H9 (cell line): Measurements from ENCODE around the gene IGFLR1. TPM values are rescaled to one million over a fixed set of nuclear protein-coding genes. Genes with fewer than 3 reads are reported as not detected.

ENCODE experiments used
- DNase-seq: peaks from one replicate; pipeline ENCODE4 v3.0.0-alpha.2; 2017
- H2AFZ ChIP-seq: one replicate; pipeline ENCODE4 v1.6.1; 2013; ENCODE audit warnings: mild to moderate bottlenecking, low read length, control low read depth, moderate library complexity
- H2AK5ac ChIP-seq: 2 replicates; pipeline ENCODE4 v1.6.1; 2013; ENCODE audit warnings: low read length, control low read depth, mixed read lengths; ENCODE audit not compliant: insufficient read length
- H2BK120ac ChIP-seq: one replicate; pipeline ENCODE4 v1.6.1; 2013; ENCODE audit warnings: low read depth, mild to moderate bottlenecking, low read length, control low read depth, inconsistent platforms; ENCODE audit not compliant: poor library complexity, severe bottlenecking
- H2BK12ac ChIP-seq: 2 replicates; pipeline ENCODE4 v1.6.1; 2013; ENCODE audit warnings: low read length, control low read depth, mixed read lengths, low read depth; ENCODE audit not compliant: insufficient read length
- H2BK15ac ChIP-seq: 2 replicates; pipeline ENCODE4 v1.6.1; 2013; ENCODE audit warnings: low read depth, low read length, control low read depth
- H2BK20ac ChIP-seq: one replicate; pipeline ENCODE4 v1.6.1; 2013; ENCODE audit warnings: low read depth, mild to moderate bottlenecking, low read length, control low read depth, inconsistent platforms; ENCODE audit not compliant: poor library complexity, severe bottlenecking
- H2BK5ac ChIP-seq: 2 replicates; pipeline ENCODE4 v1.6.1; 2013; ENCODE audit warnings: low read length, control low read depth, mixed read lengths; ENCODE audit not compliant: insufficient read length
- H3K14ac ChIP-seq: 2 replicates; pipeline ENCODE4 v1.6.1; 2013; ENCODE audit warnings: low read length, control low read depth; ENCODE audit not compliant: insufficient read depth
- H3K18ac ChIP-seq: 2 replicates; pipeline ENCODE4 v1.6.1; 2013; ENCODE audit warnings: low read depth, mild to moderate bottlenecking, mixed read lengths, low read length, control low read depth; ENCODE audit not compliant: insufficient read length
- H3K23ac ChIP-seq: 2 replicates; pipeline ENCODE4 v1.6.1; 2013; ENCODE audit warnings: low read length, control low read depth, mixed read lengths, low read depth; ENCODE audit not compliant: insufficient read length
- H3K23me2 ChIP-seq: 2 replicates; pipeline ENCODE4 v1.6.1; 2013; ENCODE audit warnings: low read depth, mild to moderate bottlenecking, mixed read lengths, low read length, control low read depth; ENCODE audit not compliant: insufficient read length, poor library complexity, severe bottlenecking
- H3K27ac ChIP-seq: 2 replicates; pipeline ENCODE4 v1.5.1; 2013; ENCODE audit warnings: low read length, control low read depth, mixed read lengths, low read depth; ENCODE audit not compliant: insufficient read length
- H3K27me3 ChIP-seq: 2 replicates; pipeline ENCODE4 v1.6.1; 2013; ENCODE audit warnings: low read length, control low read depth, inconsistent platforms; ENCODE audit not compliant: insufficient read depth
- H3K4ac ChIP-seq: 2 replicates; pipeline ENCODE4 v1.6.1; 2013; ENCODE audit warnings: low read depth, mild to moderate bottlenecking, control low read depth, inconsistent platforms, low read length, moderate library complexity
- H3K4me1 ChIP-seq: 2 replicates; pipeline ENCODE4 v1.6.1; 2013; ENCODE audit warnings: low read length, control low read depth, inconsistent platforms; ENCODE audit not compliant: insufficient read depth
- H3K4me2 ChIP-seq: 2 replicates; pipeline ENCODE4 v1.6.1; 2013; ENCODE audit warnings: low read length, control low read depth, mixed read lengths; ENCODE audit not compliant: insufficient read length, insufficient read depth
- H3K56ac ChIP-seq: 2 replicates; pipeline ENCODE4 v1.6.1; 2013; ENCODE audit warnings: low read depth, mild to moderate bottlenecking, mixed read lengths, low read length, control low read depth; ENCODE audit not compliant: insufficient read length
- H3K79me1 ChIP-seq: 2 replicates; pipeline ENCODE4 v1.6.1; 2013; ENCODE audit warnings: low read depth, mild to moderate bottlenecking, moderate library complexity, low read length, control low read depth, inconsistent platforms; ENCODE audit not compliant: insufficient read depth, poor library complexity, severe bottlenecking
- H3K79me2 ChIP-seq: 2 replicates; pipeline ENCODE4 v1.6.1; 2013; ENCODE audit warnings: low read length, control low read depth, inconsistent platforms; ENCODE audit not compliant: insufficient read depth
- H3K9ac ChIP-seq: 2 replicates; pipeline ENCODE4 v1.6.1; 2013; ENCODE audit warnings: low read length, control low read depth, mixed read lengths; ENCODE audit not compliant: insufficient read length; ENCODE audit errors: extremely low read depth
- H3K9me3 ChIP-seq: one replicate; pipeline ENCODE4 v1.6.1; 2013; ENCODE audit warnings: low read depth, low read length, inconsistent platforms; ENCODE audit not compliant: control insufficient read depth
- H3T11ph ChIP-seq: one replicate; pipeline ENCODE4 v1.6.1; 2013; ENCODE audit warnings: mild to moderate bottlenecking, low read length, control low read depth, inconsistent platforms
- H4K20me1 ChIP-seq: one replicate; pipeline ENCODE4 v1.6.1; 2013; ENCODE audit not compliant: control insufficient read depth, insufficient read length, insufficient read depth
- H4K5ac ChIP-seq: 2 replicates; pipeline ENCODE4 v1.6.1; 2013; ENCODE audit warnings: low read depth, mild to moderate bottlenecking, mixed read lengths, low read length, control low read depth; ENCODE audit not compliant: insufficient read length
- H4K8ac ChIP-seq: replicated peaks from 2 replicates; pipeline ENCODE4 v1.6.1; 2013; ENCODE audit warnings: low read length, control low read depth, mixed read lengths, low read depth; ENCODE audit not compliant: insufficient read length
- H4K91ac ChIP-seq: 2 replicates; pipeline ENCODE4 v1.6.1; 2013; ENCODE audit warnings: low read depth, mild to moderate bottlenecking, moderate library complexity, mixed read lengths, low read length, control low read depth; ENCODE audit not compliant: insufficient read length
- H3K27ac Mint-ChIP-seq, 3 experiments: 2 replicates in 2 of 3; 3 replicates in 1 of 3; pipeline ENCODE4 v1.8.0; 2020 to 2021; ENCODE audit warnings: mixed read lengths in 3 of 3, mild to moderate bottlenecking in 1 of 3, moderate library complexity in 1 of 3
- H3K27me3 Mint-ChIP-seq: 2 replicates; pipeline ENCODE4 v1.8.0; 2021; ENCODE audit warnings: low read depth, mild to moderate bottlenecking, moderate library complexity, mixed read lengths
- H3K36me3 Mint-ChIP-seq, 3 experiments: 2 replicates in 2 of 3; 3 replicates in 1 of 3; pipeline ENCODE4 v1.8.0; 2020 to 2021; ENCODE audit warnings: low read depth in 3 of 3, mixed read lengths in 3 of 3; ENCODE audit not compliant: insufficient read depth in 1 of 3
- H3K4me1 Mint-ChIP-seq, 2 experiments: 2 replicates each; pipeline ENCODE4 v1.8.0; 2020; ENCODE audit warnings: mixed read lengths in 2 of 2
- H3K4me3 Mint-ChIP-seq, 2 experiments: 2 replicates in 1 of 2; 3 replicates in 1 of 2; pipeline ENCODE4 v1.8.0; 2020 to 2021; ENCODE audit warnings: mild to moderate bottlenecking in 2 of 2, mixed read lengths in 2 of 2, moderate library complexity in 1 of 2
- H3K9me3 Mint-ChIP-seq, 2 experiments: 2 replicates in 1 of 2; 3 replicates in 1 of 2; pipeline ENCODE4 v1.8.0; 2020; ENCODE audit warnings: mild to moderate bottlenecking in 2 of 2, mixed read lengths in 2 of 2, moderate library complexity in 1 of 2
- CTCF ChIP-seq: fragments of 200-600 bp; sonication (generic); conservative IDR thresholded peaks from 3 replicates; pipeline ENCODE4 v1.8.0; 2021; ENCODE audit warnings: antibody characterized with exemption, mild to moderate bottlenecking
- WGBS: extraction: QIAGEN DNeasy Blood & Tissue Kit; methylation state at CpG from one replicate; pipeline ENCODE4 v1.1.7; 2013; ENCODE audit warnings: missing lambda C conversion rate, low lambda C conversion rate, mixed read lengths; ENCODE audit not compliant: insufficient read length; ENCODE audit errors: extremely low coverage; 5-methylcytosine and 5-hydroxymethylcytosine counted together
- total RNA-seq: library from RNA; stranded (reverse); gene quantifications from 2 replicates; pipeline ENCODE4 v1.2.1, GENCODE V29; 2021

Gene IGFLR1
- total RNA-seq, 1 experiment from 2014 or later: 2.9 TPM

- H3K14ac ChIP-seq: no peak overlapping the region
- H3K56ac ChIP-seq: no peak overlapping the region
- no peak overlapping the region for H2BK12ac ChIP-seq
- H3K4me2 ChIP-seq: no peak overlapping the region
- Mint-ChIP-seq H3K36me3 (peaks cover 9 to 37% (median 36%) of the 10 kb centered on the region in 3 experiments), H3K27ac (peak overlapping the region in 2 of 3 experiments; percentile 24 to 40; a peak in 2 of 7 replicates), H3K4me3 (no peak overlapping the region; a peak in 1 of 5 replicates), H3K4me1 (peaks cover 7 to 8% of the 10 kb centered on the region in 2 experiments), H3K9me3 (no peaks in the 10 kb centered on the region), H3K27me3 (peaks cover 10% of the 10 kb centered on the region)
- H2BK20ac ChIP-seq: no peak overlapping the region
- H3K23ac ChIP-seq: no peak overlapping the region
- no peak overlapping the region for H2BK120ac ChIP-seq
- H3K18ac ChIP-seq: no peak overlapping the region
- DNase-seq: peak; percentile 29
- H3K4ac ChIP-seq: no peak overlapping the region
- H3K79me1 ChIP-seq: no peaks in the 10 kb centered on the region
- no peak overlapping the region for H2AFZ ChIP-seq
- no peak overlapping the region for H3K9ac ChIP-seq
- no peaks in the 10 kb centered on the region for H3K27me3 ChIP-seq
- no peaks in the 10 kb centered on the region for H3K4me1 ChIP-seq
- H3K27ac ChIP-seq: no peak overlapping the region
- no peak overlapping the region for H4K8ac ChIP-seq
- no peaks in the 10 kb centered on the region for H3K79me2 ChIP-seq
- no peak overlapping the region for H4K5ac ChIP-seq
- H3K23me2 ChIP-seq: no peaks in the 10 kb centered on the region
- H2AK5ac ChIP-seq: no peak overlapping the region
- TF ChIP-seq CTCF: no peak
- H3T11ph ChIP-seq: no peak overlapping the region
- H2BK5ac ChIP-seq: no peak overlapping the region
- no peaks in the 10 kb centered on the region for H3K9me3 ChIP-seq
- WGBS: no CpG with 5 or more reads among the region's 11 CpGs
- no peak overlapping the region for H2BK15ac ChIP-seq
- H4K20me1 ChIP-seq: no peaks in the 10 kb centered on the region
- no peak overlapping the region for H4K91ac ChIP-seq
These were observed 24.4 kb upstream of the IGFLR1 start for GRCh38 chr19:35766571-35767104.
